B cell (primary cell): ENCODE data around the gene PROM2. TPM values are rescaled to one million over a fixed set of nuclear protein-coding genes. Genes with fewer than 3 reads are reported as not detected.

Source experiments
- ATAC-seq: fragments of 200-7000 bp; cut with Tn5 transposase; one replicate; pipeline ENCODE4 v1.10.0; 2021; ENCODE audit warnings: low read depth, mild to moderate bottlenecking, moderate number of reproducible peaks, moderate library complexity
- CTCF ChIA-PET: fragments of 350-600 bp; sonication (Branson Sonifier 250); formaldehyde crosslinking; loops from one replicate; lab custom pipeline; 2021; ENCODE audit warnings: antibody characterized with exemption, inconsistent platforms; lab: Charles Lee
- POLR2A ChIA-PET: fragments of 350-600 bp; sonication (Branson Sonifier 250); formaldehyde crosslinking; loops from one replicate; lab custom pipeline; 2021; ENCODE audit warnings: antibody characterized with exemption; lab: Charles Lee
- DNase-seq: peaks from one replicate; pipeline ENCODE4 v3.0.0; 2013
- H2AFZ ChIP-seq: 2 replicates; pipeline ENCODE4 v1.6.1; 2012; ENCODE audit warnings: mild to moderate bottlenecking, low read depth, low read length; ENCODE audit not compliant: insufficient read depth, poor library complexity, severe bottlenecking
- H3K27ac ChIP-seq, 2 donors: 1 replicate in 1 of 2; 2 replicates in 1 of 2; pipeline ENCODE4 v1.5.1; 2012 to 2013; ENCODE audit warnings: low read length in 2 of 2, mild to moderate bottlenecking in 2 of 2, moderate library complexity in 1 of 2
- H3K27me3 ChIP-seq, 4 experiments: fragments of 200-600 bp in 1 of 4; sonication (generic) in 1 of 4; replicated peaks in 1 of 4; 1 replicate in 2 of 4; 2 replicates in 2 of 4; pipeline versions ENCODE4 v1.6.1 to v1.7.0; 2013 to 2016; ENCODE audit warnings: low read length in 3 of 4, mild to moderate bottlenecking in 2 of 4, mixed read lengths in 1 of 4, moderate library complexity in 1 of 4; ENCODE audit not compliant: insufficient read depth in 4 of 4, control insufficient read depth in 3 of 4; ENCODE audit errors: control extremely low read depth in 1 of 4
- H3K36me3 ChIP-seq, 2 experiments: replicated peaks in 1 of 2; 1 replicate in 1 of 2; 2 replicates in 1 of 2; pipeline versions ENCODE4 v1.6.1 to v1.7.1; 2013; ENCODE audit warnings: low read length in 1 of 2; ENCODE audit not compliant: insufficient read depth in 2 of 2, control insufficient read depth in 1 of 2; ENCODE audit errors: control extremely low read depth in 1 of 2, extremely low read depth in 1 of 2
- H3K4me1 ChIP-seq, 2 donors: fragments of 200-600 bp in 1 of 2; sonication (generic) in 1 of 2; 1 replicate in 1 of 2; 2 replicates in 1 of 2; pipeline versions ENCODE4 v1.5.1 to v1.6.1; 2013 to 2017; ENCODE audit warnings: low read length in 2 of 2; ENCODE audit not compliant: control insufficient read depth in 2 of 2, insufficient read depth in 2 of 2
- H3K4me2 ChIP-seq: replicated peaks from 2 replicates; pipeline ENCODE3; 2012; ENCODE audit warnings: mild to moderate bottlenecking, low read depth, low read length; ENCODE audit not compliant: poor library complexity, severe bottlenecking
- H3K4me3 ChIP-seq, 5 experiments: fragments of 200-600 bp in 1 of 5; sonication (generic) in 1 of 5; 1 replicate in 3 of 5; 2 replicates in 2 of 5; pipeline versions ENCODE4 v1.5.1 to v1.7.0; 2011 to 2016; ENCODE audit warnings: low read length in 4 of 5, mild to moderate bottlenecking in 4 of 5, low read depth in 2 of 5, control low read depth in 1 of 5, moderate library complexity in 1 of 5; ENCODE audit not compliant: insufficient read depth in 1 of 5; ENCODE audit errors: control extremely low read depth in 1 of 5, extremely low read depth in 1 of 5
- H3K79me2 ChIP-seq: fragments of 200-600 bp; sonication (generic); one replicate; pipeline ENCODE4 v1.6.0; 2016; ENCODE audit warnings: low read length; ENCODE audit not compliant: control insufficient read depth, insufficient read depth
- H3K9ac ChIP-seq: fragments of 200-600 bp; sonication (generic); 2 replicates; pipeline ENCODE4 v1.6.1; 2017; ENCODE audit warnings: mild to moderate bottlenecking, low read length, moderate library complexity
- H3K9me3 ChIP-seq, 3 donors: one replicate each; pipeline versions ENCODE4 v1.6.1 to v1.7.1; 2013; ENCODE audit warnings: low read length in 2 of 3; ENCODE audit not compliant: control insufficient read depth in 2 of 3, insufficient read depth in 1 of 3; ENCODE audit errors: control extremely low read depth in 1 of 3
- H4K20me1 ChIP-seq: 2 replicates; pipeline ENCODE4 v1.6.0; 2012; ENCODE audit warnings: mild to moderate bottlenecking, low read length; ENCODE audit not compliant: insufficient read depth, control insufficient read depth, poor library complexity, severe bottlenecking
- H3K27ac Mint-ChIP-seq: one replicate; pipeline ENCODE4 v1.8.0; 2021; ENCODE audit warnings: mixed read lengths
- H3K27me3 Mint-ChIP-seq: one replicate; pipeline ENCODE4 v1.8.0; 2021; ENCODE audit warnings: mixed read lengths
- H3K4me1 Mint-ChIP-seq: one replicate; pipeline ENCODE4 v1.8.0; 2021; ENCODE audit warnings: mixed read lengths
- H3K4me3 Mint-ChIP-seq: one replicate; pipeline ENCODE4 v1.8.0; 2021; ENCODE audit warnings: mixed read lengths
- H3K9me3 Mint-ChIP-seq: one replicate; pipeline ENCODE4 v1.8.0; 2022; ENCODE audit warnings: mixed read lengths; ENCODE audit not compliant: insufficient read depth
- CTCF ChIP-seq: fragments of 200-600 bp; IDR thresholded peaks from one replicate; pipeline ENCODE4 v1.8.0; 2022; ENCODE audit warnings: antibody characterized with exemption, mild to moderate bottlenecking
- EZH2 ChIP-seq: IDR thresholded peaks from 2 replicates; pipeline ENCODE4 v1.6.1; 2012; ENCODE audit warnings: borderline replicate concordance, low read depth, mild to moderate bottlenecking, moderate library complexity, low read length; ENCODE audit not compliant: insufficient read depth, poor library complexity, severe bottlenecking
- WGBS: methylation state at CpG from one replicate; pipeline ENCODE4 v1.1.5; 2013; ENCODE audit warnings: missing lambda C conversion rate; ENCODE audit not compliant: insufficient coverage; 5-methylcytosine and 5-hydroxymethylcytosine counted together
- intact Hi-C: fragments of 100-400 bp; cut with micrococcal nuclease; formaldehyde crosslinking; loops from one replicate; pipeline ENCODE4 v1.10.0; 2022
- polyA plus RNA-seq: library from polyadenylated mRNA; depleted of rRNA; stranded (reverse); fragments of >200 nt; gene quantifications from 2 replicates; pipeline ENCODE4 v1.2.3, GENCODE V29; 2012
- total RNA-seq, 2 donors: library from RNA; stranded (reverse); fragments of 120-200 nt in 1 of 2; gene quantifications; 1 replicate in 1 of 2; 2 replicates in 1 of 2; pipeline versions ENCODE4 v1.2.3 to v1.2.4, GENCODE V29; 2013 to 2022

PROM2 gene
- total and polyA plus RNA-seq, 2 donors (not counting 1 experiment from before 2014, with no cell fraction given): 0.67 to 1.3 TPM

GRCh38 chr2:95311815-95312542 is 37.7 kb downstream of the PROM2 start:
- H3K36me3 ChIP-seq: no peaks in the 10 kb centered on the region
- no peak overlapping the region for H3K4me3 Mint-ChIP-seq

More at GRCh38 chr2:95311815-95312542, 37.7 kb downstream of the PROM2 start:
- H2AFZ ChIP-seq: no peak overlapping the region
- Mint-ChIP-seq H3K4me1 (no peaks in the 10 kb centered on the region), H3K9me3 (no peaks in the 10 kb centered on the region), H3K27me3 (peaks cover 5% of the 10 kb centered on the region), H3K27ac (no peak overlapping the region)
- intact Hi-C loops: no loop called here
- no peak overlapping the region for H3K27ac ChIP-seq
- H3K4me1 ChIP-seq: no peaks in the 10 kb centered on the region
- no peak overlapping the region for H3K9ac ChIP-seq
- H3K79me2 ChIP-seq: no peaks in the 10 kb centered on the region
- no peak overlapping the region for H3K4me2 ChIP-seq
- DNase-seq (no peak), ATAC-seq (no peak)
- CTCF ChIA-PET: no interaction called here
- 88% methylated on average over 18 of the region's 26 CpGs for WGBS
- no peak overlapping the region for H3K4me3 ChIP-seq
- H3K9me3 ChIP-seq: no peaks in the 10 kb centered on the region
- no peaks in the 10 kb centered on the region for H4K20me1 ChIP-seq
- H3K27me3 ChIP-seq: no peaks in the 10 kb centered on the region
- POLR2A ChIA-PET: no interaction called here
- no peak for TF ChIP-seq CTCF
- TF ChIP-seq EZH2: no peak
